ENCODE results near the gene PDLIM1.

PDLIM1 gene

GRCh38 chr10:95314192-95314918, 23.6 kb upstream of the PDLIM1 start:
- no peak for DNase-seq (ENCODE audit: low read depth)

- DNase-seq (ENCODE audit: low read depth), result no peak
Measured at GRCh38 chr10:95312986-95313495, 22.2 kb upstream of the PDLIM1 start.

GRCh38 chr10:95312257-95312656, 21.5 kb upstream of the PDLIM1 start:
- DNase-seq (ENCODE audit: low read depth), result no peak

GRCh38 chr10:95309958-95310357, 19.2 kb upstream of the PDLIM1 start:
- DNase-seq (ENCODE audit: low read depth), result no peak

- no peak for DNase-seq (ENCODE audit: low read depth)
Measured at GRCh38 chr10:95308389-95309302, 17.8 kb upstream of the PDLIM1 start.

- no peak for DNase-seq (ENCODE audit: low read depth)
Measured at GRCh38 chr10:95306851-95307250, 16.0 kb upstream of the PDLIM1 start.

- no peak for DNase-seq (ENCODE audit: low read depth)
Measured at GRCh38 chr10:95306318-95306650, 15.5 kb upstream of the PDLIM1 start.

- no peak for DNase-seq (ENCODE audit: low read depth)
Measured at GRCh38 chr10:95305606-95306317, 15.0 kb upstream of the PDLIM1 start.

GRCh38 chr10:95304976-95305375, 14.2 kb upstream of the PDLIM1 start:
- DNase-seq (ENCODE audit: low read depth), result no peak

GRCh38 chr10:95304463-95304862, 13.7 kb upstream of the PDLIM1 start:
- no peak for DNase-seq (ENCODE audit: low read depth)

GRCh38 chr10:95303950-95304349, 13.1 kb upstream of the PDLIM1 start:
- DNase-seq (ENCODE audit: low read depth), result no peak

GRCh38 chr10:95303535-95303934, 12.7 kb upstream of the PDLIM1 start:
- DNase-seq (ENCODE audit: low read depth), result no peak

GRCh38 chr10:95300022-95300539, 9.3 kb upstream of the PDLIM1 start:
- no peak for DNase-seq (ENCODE audit: low read depth)

- no peak for DNase-seq (ENCODE audit: low read depth)
Measured at GRCh38 chr10:95297402-95297801, 6.6 kb upstream of the PDLIM1 start.

- DNase-seq (ENCODE audit: low read depth), result no peak
Measured at GRCh38 chr10:95296764-95297163, 6.0 kb upstream of the PDLIM1 start.

GRCh38 chr10:95295031-95295755, 4.4 kb upstream of the PDLIM1 start:
- no peak for DNase-seq (ENCODE audit: low read depth)

GRCh38 chr10:95293631-95294030, 2.8 kb upstream of the PDLIM1 start:
- no peak for DNase-seq (ENCODE audit: low read depth)

GRCh38 chr10:95291365-95292039, 699 bp upstream of the PDLIM1 start:
- DNase-seq (ENCODE audit: low read depth), result no peak

- no peak for DNase-seq (ENCODE audit: low read depth)
Measured at GRCh38 chr10:95289921-95290421, 832 bp downstream of the PDLIM1 start.

GRCh38 chr10:95289003-95289920, 1.5 kb downstream of the PDLIM1 start:
- DNase-seq (ENCODE audit: low read depth), result no peak
